Coronary artery (tissue), 2 donors: ENCODE data around the gene ABHD10.

ENCODE experiments used
- DNase-seq: peaks from one replicate; pipeline ENCODE4 v3.0.0-alpha.2; 2017; ENCODE audit warnings: low spot score
- H3K27ac ChIP-seq, 2 donors: fragments of 200-600 bp; sonication (generic); one replicate each; pipeline ENCODE4 v1.5.1; 2016 to 2019
- H3K4me3 ChIP-seq: fragments of 200-600 bp; sonication (generic); 2 replicates; pipeline ENCODE4 v1.5.1; 2016; ENCODE audit warnings: mild to moderate bottlenecking, moderate library complexity
- TF ChIP-seq, protein P1 (sequence below): fragments of 200-600 bp; sonication (generic); IDR thresholded peaks from one replicate; pipeline ENCODE4 v1.5.1; 2019; ENCODE audit warnings: antibody characterized with exemption

The ABHD10 gene

GRCh38 chr3:112011376-112011940 is 32.6 kb downstream of the ABHD10 start:
- Histone ChIP-seq H3K27ac (no peak overlapping the region), H3K4me3 (no peak overlapping the region)
- no peak for DNase-seq
- TF ChIP-seq, protein P1, sequence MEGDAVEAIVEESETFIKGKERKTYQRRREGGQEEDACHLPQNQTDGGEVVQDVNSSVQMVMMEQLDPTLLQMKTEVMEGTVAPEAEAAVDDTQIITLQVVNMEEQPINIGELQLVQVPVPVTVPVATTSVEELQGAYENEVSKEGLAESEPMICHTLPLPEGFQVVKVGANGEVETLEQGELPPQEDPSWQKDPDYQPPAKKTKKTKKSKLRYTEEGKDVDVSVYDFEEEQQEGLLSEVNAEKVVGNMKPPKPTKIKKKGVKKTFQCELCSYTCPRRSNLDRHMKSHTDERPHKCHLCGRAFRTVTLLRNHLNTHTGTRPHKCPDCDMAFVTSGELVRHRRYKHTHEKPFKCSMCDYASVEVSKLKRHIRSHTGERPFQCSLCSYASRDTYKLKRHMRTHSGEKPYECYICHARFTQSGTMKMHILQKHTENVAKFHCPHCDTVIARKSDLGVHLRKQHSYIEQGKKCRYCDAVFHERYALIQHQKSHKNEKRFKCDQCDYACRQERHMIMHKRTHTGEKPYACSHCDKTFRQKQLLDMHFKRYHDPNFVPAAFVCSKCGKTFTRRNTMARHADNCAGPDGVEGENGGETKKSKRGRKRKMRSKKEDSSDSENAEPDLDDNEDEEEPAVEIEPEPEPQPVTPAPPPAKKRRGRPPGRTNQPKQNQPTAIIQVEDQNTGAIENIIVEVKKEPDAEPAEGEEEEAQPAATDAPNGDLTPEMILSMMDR: no peak

GRCh38 chr3:112012205-112012992 is 33.6 kb downstream of the ABHD10 start:
- DNase-seq: no peak
- TF ChIP-seq, protein P1: no peak
- H3K4me3 ChIP-seq: no peak overlapping the region
- peak overlapping the region; percentile 61 to 64 for H3K27ac ChIP-seq

- H3K27ac ChIP-seq: peak overlapping the region; percentile 61 to 64
- DNase-seq: no peak
- TF ChIP-seq, protein P1: peak; percentile 67
- peak overlapping the region; percentile 42 for H3K4me3 ChIP-seq
Observed at GRCh38 chr3:112013058-112013783, 34.4 kb downstream of the ABHD10 start.

DNA sequence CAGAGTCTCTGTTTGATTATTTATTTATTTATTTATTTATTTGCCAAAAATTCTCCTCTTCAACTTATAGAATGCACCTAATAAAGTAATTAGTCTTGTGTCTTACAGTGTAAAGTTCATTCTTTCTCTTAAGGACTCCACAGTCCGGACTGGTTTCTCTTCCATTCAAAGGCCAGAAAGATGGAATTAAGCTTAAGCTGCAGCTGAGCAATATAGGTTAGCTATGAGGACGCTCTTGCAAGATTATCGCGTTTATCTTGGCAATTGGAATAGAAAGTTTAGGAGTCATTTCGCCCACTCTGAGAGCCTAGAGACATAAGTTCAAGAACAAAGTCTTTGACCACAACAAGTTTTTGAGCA is 34.9 kb downstream of the ABHD10 start:
- H3K4me3 ChIP-seq: peak overlapping the region; percentile 42
- TF ChIP-seq, protein P1: no peak
- no peak overlapping the region for H3K27ac ChIP-seq
- DNase-seq: no peak

DNA sequence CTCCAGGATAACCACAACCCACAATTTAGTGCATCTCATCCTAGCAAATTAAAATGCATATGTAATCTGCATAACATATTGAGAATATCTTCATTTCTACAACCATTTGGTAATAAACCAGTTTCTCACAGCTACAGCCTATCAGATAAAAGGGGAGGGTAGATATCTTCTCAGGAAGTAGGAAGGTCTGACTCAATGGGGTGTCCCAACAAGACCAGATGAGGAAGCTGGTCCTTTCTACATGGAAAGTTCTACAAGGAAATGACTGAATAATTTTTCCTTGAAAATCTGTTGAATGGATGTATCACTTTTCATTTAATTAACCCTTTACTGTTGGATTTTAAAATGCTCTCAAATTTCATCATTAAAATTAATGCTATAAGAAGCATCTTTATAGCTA is 38.3 kb downstream of the ABHD10 start:
- no peak overlapping the region for H3K27ac ChIP-seq
- DNase-seq: no peak
- TF ChIP-seq, protein P1: no peak
- no peak overlapping the region for H3K4me3 ChIP-seq

DNA sequence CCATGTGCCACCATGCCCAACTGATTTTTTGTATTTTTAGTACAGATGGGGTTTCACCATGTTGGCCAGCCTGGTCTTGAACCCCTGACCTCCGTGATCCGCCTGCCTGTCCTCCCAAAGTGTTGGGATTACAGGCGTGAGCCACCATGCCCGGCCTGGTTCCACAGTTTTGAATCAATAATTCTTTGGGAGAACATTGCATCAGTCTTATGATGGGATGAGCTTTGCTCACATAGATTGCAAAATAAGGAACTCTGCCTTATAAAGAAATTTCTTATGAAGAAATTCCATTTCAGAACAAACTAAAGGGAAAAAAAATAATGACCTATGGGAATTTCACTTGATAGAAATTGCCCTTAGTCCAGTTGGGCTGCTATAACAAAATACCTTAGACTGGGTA is 39.9 kb downstream of the ABHD10 start:
- Histone ChIP-seq H3K27ac (no peak overlapping the region), H3K4me3 (no peak overlapping the region)
- TF ChIP-seq, protein P1: no peak
- no peak for DNase-seq
